ENCODE measurements around the gene MLLT1. TPM values are rescaled to one million over a fixed set of nuclear protein-coding genes. Genes with fewer than 3 reads are reported as not detected.

Gene MLLT1
- total and polyA plus RNA-seq, 8 donors = 3.1 to 33.8 (median 19.6) TPM

GRCh38 chr19:6221220-6221877, 58.4 kb downstream of the MLLT1 start:
- no peaks in the 10 kb centered on the region for H3K27me3 ChIP-seq
- DNase-seq = no peak
- H3K4me3 ChIP-seq = no peak overlapping the region
- H3K36me3 ChIP-seq = peaks cover 26 to 64% (median 63%) of the 10 kb centered on the region in 4 donors
- peak overlapping the region in 2 of 5 donors; percentile 11 to 58 for H3K27ac ChIP-seq
- intact Hi-C loops (cut with DNase I; ENCODE audit: low total_unique reads) = no loop called here
- WGBS, 5 donors = 89 to 92% (median 91%) methylated on average over 9 to 17 of the region's 17 CpGs
- H3K9me3 ChIP-seq = no peaks in the 10 kb centered on the region
- TF ChIP-seq EP300 (IDR thresholded peaks at IDR 0.05) = no peak
- peaks cover 49 to 84% (median 75%) of the 10 kb centered on the region in 4 donors for H3K4me1 ChIP-seq

GRCh38 chr19:6220385-6221191, 59.2 kb downstream of the MLLT1 start:
- DNase-seq = peak in 1 of 2 donors; percentile 67
- Histone ChIP-seq H3K27me3 (no peaks in the 10 kb centered on the region), H3K4me3 (no peak overlapping the region), H3K27ac (peak overlapping the region in 4 of 5 donors; percentile 47 to 68 (median 62)), H3K36me3 (peaks cover 26 to 64% (median 62%) of the 10 kb centered on the region in 4 donors), H3K9me3 (no peaks in the 10 kb centered on the region), H3K4me1 (peaks cover 49 to 88% (median 76%) of the 10 kb centered on the region in 4 donors)
- TF ChIP-seq EP300 (IDR thresholded peaks at IDR 0.05) = no peak
- peak in 2 of 3 donors; percentile 16 to 44 for TF ChIP-seq POLR2AphosphoS5 (IDR thresholded peaks at IDR 0.05)
- 69 to 85% (median 81%) methylated on average over 2 to 28 of the region's 28 CpGs for WGBS, 5 donors
- intact Hi-C loops (cut with DNase I; ENCODE audit: low total_unique reads) = no loop called here

GRCh38 chr19:6219586-6220290, 60.0 kb downstream of the MLLT1 start:
- 56 to 75% (median 69%) methylated on average over 22 to 24 of the region's 24 CpGs for WGBS, 5 donors
- Histone ChIP-seq H3K36me3 (peaks cover 21 to 66% (median 63%) of the 10 kb centered on the region in 4 donors), H3K4me3 (no peak overlapping the region), H3K9me3 (no peaks in the 10 kb centered on the region), H3K4me1 (peaks cover 49 to 84% (median 75%) of the 10 kb centered on the region in 4 donors), H3K27me3 (no peaks in the 10 kb centered on the region), H3K27ac (peak overlapping the region in 4 of 5 donors; percentile 47 to 68 (median 62))
- no peak for TF ChIP-seq CTCF (IDR thresholded peaks at IDR 0.05)
- intact Hi-C loops (cut with DNase I; ENCODE audit: low total_unique reads) = loop anchor here (5.0 kb wide), 1 partner anchor 78 kb away; no protein-coding TSS in a partner anchor
- DNase-seq = peak in 1 of 2 donors; percentile 54

GRCh38 chr19:6219147-6219525, 60.6 kb downstream of the MLLT1 start:
- H3K27me3 ChIP-seq = no peaks in the 10 kb centered on the region
- 66 to 74% (median 72%) methylated on average over 2 to 8 of the region's 8 CpGs for WGBS, 5 donors
- no peaks in the 10 kb centered on the region for H3K9me3 ChIP-seq
- DNase-seq = no peak
- H3K36me3 ChIP-seq = peaks cover 21 to 68% (median 64%) of the 10 kb centered on the region in 4 donors
- intact Hi-C loops (cut with DNase I; ENCODE audit: low total_unique reads) = loop anchor here (5.0 kb wide), 1 partner anchor 78 kb away; no protein-coding TSS in a partner anchor
- TF ChIP-seq POLR2AphosphoS5 (IDR thresholded peaks at IDR 0.05) (no peak), POLR2A (IDR thresholded peaks at IDR 0.05) (no peak), CTCF (IDR thresholded peaks at IDR 0.05) (no peak), EP300 (IDR thresholded peaks at IDR 0.05) (no peak)
- H3K4me1 ChIP-seq = peaks cover 47 to 78% (median 71%) of the 10 kb centered on the region in 4 donors
- no peak overlapping the region for H3K4me3 ChIP-seq
- H3K27ac ChIP-seq = peak overlapping the region in 3 of 5 donors; percentile 58 to 68 (median 66)

All from stomach (tissue), 9 donors.